HepG2 (cell line): ENCODE data around the gene TTC23.

Experiments used
- NPAS2 ChIP-seq: sonication (generic); formaldehyde crosslinking; IDR thresholded peaks from 2 replicates; pipeline ENCODE4 v1.8.0; 2022; ENCODE audit warnings: mild to moderate bottlenecking, missing genetic modification reagents, borderline replicate concordance
- PRPF4 ChIP-seq: fragments of 200-400 bp; formaldehyde crosslinking; IDR thresholded peaks from 2 replicates; pipeline ENCODE4 v1.6.1; 2016; ENCODE audit warnings: low read length, low read depth; ENCODE audit not compliant: poor library complexity, severe bottlenecking
- STAG1 ChIP-seq: sonication (generic); formaldehyde crosslinking; IDR thresholded peaks from 2 replicates; pipeline ENCODE4 v1.4.0; 2020; ENCODE audit warnings: missing genetic modification reagents
- TARDBP ChIP-seq: sonication (generic); formaldehyde crosslinking; IDR thresholded peaks from 2 replicates; pipeline ENCODE4 v1.8.0; 2022; ENCODE audit warnings: mild to moderate bottlenecking, missing genetic modification reagents

- TF ChIP-seq PRPF4 (no peak), NPAS2 (no peak), STAG1 (CRISPR knock-in tag) (no peak), TARDBP (CRISPR knock-in tag) (no peak)
Observed at GRCh38 chr15:99250001-99250400, 620 bp upstream of the TTC23 start.
